Loucy (cell line): Measurements from ENCODE around the gene ZBTB1.

Experiments
- H2AFZ ChIP-seq: fragments of 200-600 bp; sonication (generic); 2 replicates; pipeline ENCODE4 v1.6.0; 2016; ENCODE audit warnings: antibody characterized with exemption, mild to moderate bottlenecking, low read length, moderate library complexity
- H3F3A ChIP-seq: fragments of 200-600 bp; 2 replicates; pipeline ENCODE4 v1.6.0; 2016; ENCODE audit warnings: antibody characterized with exemption, low read depth, mild to moderate bottlenecking
- H3K27me3 ChIP-seq: fragments of 200-600 bp; sonication (generic); 2 replicates; pipeline ENCODE4 v1.6.1; 2014; ENCODE audit warnings: low read length, mild to moderate bottlenecking; ENCODE audit not compliant: insufficient read depth, poor library complexity, severe bottlenecking
- H3K36me3 ChIP-seq: fragments of 200-600 bp; sonication (generic); 2 replicates; pipeline ENCODE4 v1.6.1; 2016; ENCODE audit warnings: low read length; ENCODE audit not compliant: insufficient read depth
- H3K4me1 ChIP-seq: fragments of 200-600 bp; sonication (generic); 2 replicates; pipeline ENCODE4 v1.5.1; 2014; ENCODE audit warnings: low read length, mild to moderate bottlenecking; ENCODE audit not compliant: insufficient read depth, poor library complexity, severe bottlenecking
- H3K4me2 ChIP-seq: fragments of 200-600 bp; sonication (generic); 2 replicates; pipeline ENCODE4 v1.6.0; 2014; ENCODE audit warnings: antibody characterized with exemption, low read length, low read depth, mild to moderate bottlenecking; ENCODE audit not compliant: poor library complexity, severe bottlenecking
- H3K4me3 ChIP-seq: fragments of 200-600 bp; sonication (generic); 2 replicates; pipeline ENCODE4 v1.5.1; 2014; ENCODE audit warnings: low read length, mild to moderate bottlenecking, mixed read lengths; ENCODE audit not compliant: poor library complexity, severe bottlenecking
- H3K79me2 ChIP-seq: fragments of 200-600 bp; sonication (generic); 2 replicates; pipeline ENCODE4 v1.6.1; 2014; ENCODE audit warnings: low read length; ENCODE audit not compliant: insufficient read depth
- H3K9ac ChIP-seq: fragments of 200-600 bp; sonication (generic); 2 replicates; pipeline ENCODE4 v1.6.0; 2014; ENCODE audit warnings: mild to moderate bottlenecking, low read depth, low read length, moderate library complexity; ENCODE audit not compliant: poor library complexity, severe bottlenecking
- H3K9me2 ChIP-seq: fragments of 200-600 bp; sonication (generic); replicated peaks from 2 replicates; pipeline ENCODE4 v1.6.1; 2016; ENCODE audit warnings: low read depth, low read length, mixed read lengths
- H3K9me3 ChIP-seq: fragments of 200-600 bp; sonication (generic); 2 replicates; pipeline ENCODE4 v1.6.1; 2014; ENCODE audit warnings: mild to moderate bottlenecking, antibody characterized with exemption, low read length, low read depth; ENCODE audit not compliant: insufficient read depth
- H4K20me1 ChIP-seq: fragments of 200-600 bp; sonication (generic); 2 replicates; pipeline ENCODE4 v1.6.0; 2014; ENCODE audit warnings: antibody characterized with exemption, low read length, mild to moderate bottlenecking; ENCODE audit not compliant: insufficient read depth, poor library complexity, severe bottlenecking
- CTCF ChIP-seq: fragments of 200-600 bp; sonication (generic); conservative IDR thresholded peaks from 2 replicates; pipeline ENCODE4 v1.5.1; 2014; ENCODE audit warnings: mild to moderate bottlenecking, antibody characterized with exemption, low read length
- EZH2phosphoT487 ChIP-seq: fragments of 200-600 bp; IDR thresholded peaks from 2 replicates; pipeline ENCODE4 v1.6.1; 2018; ENCODE audit warnings: antibody characterized with exemption, mild to moderate bottlenecking, moderate library complexity, borderline replicate concordance

ZBTB1 gene

GRCh38 chr14:64573109-64573508 lies 68.5 kb downstream of the ZBTB1 start:
- H3K9ac ChIP-seq = no peak overlapping the region
- H2AFZ ChIP-seq = 0 out of 2 replicates have a peak overlapping the region, but pooled peaks have one; percentile 28
- TF ChIP-seq EZH2phosphoT487 (no peak), CTCF (no peak)
- no peaks in the 10 kb centered on the region for H3K79me2 ChIP-seq
- no peaks in the 10 kb centered on the region for H3K4me1 ChIP-seq
- no peaks in the 10 kb centered on the region for H3K9me3 ChIP-seq
- H3K4me2 ChIP-seq = no peak overlapping the region
- H3K36me3 ChIP-seq = no peaks in the 10 kb centered on the region
- no peaks in the 10 kb centered on the region for H4K20me1 ChIP-seq
- no peaks in the 10 kb centered on the region for H3K9me2 ChIP-seq
- H3K27me3 ChIP-seq = no peaks in the 10 kb centered on the region
- no peak overlapping the region for H3K4me3 ChIP-seq
- H3F3A ChIP-seq = no peaks in the 10 kb centered on the region
